ENCODE data around the gene PPT2. TPM values are rescaled to one million over a fixed set of nuclear protein-coding genes. Genes with fewer than 3 reads are reported as not detected.

Gene PPT2
- total and polyA plus RNA-seq, 2 of the 8 experiments (the other 6 are each of a cell fraction or from before 2014, with no cell fraction given): 24.1 to 39.5 TPM

GRCh38 chr6:32108094-32108627, 45.8 kb upstream of the PPT2 start:
- no peak overlapping the region for H2AFZ ChIP-seq (ENCODE audit: low read length)
- H3K27me3 ChIP-seq (replicated peaks in 1 of 4; ENCODE audit: control insufficient read depth in 3 of 4, extremely low read depth in 1 of 4, insufficient read depth in 3 of 4, low read length in 3 of 4): peaks cover 0 to 11% (median 6%) of the 10 kb centered on the region in 4 experiments; a peak in 5 of 7 replicates
- no peaks in the 10 kb centered on the region for H3K79me2 ChIP-seq (ENCODE audit: control insufficient read depth in 1 of 2, insufficient read depth in 2 of 2, low read length in 2 of 2)
- no peak overlapping the region for H2BK12ac ChIP-seq (ENCODE audit: low read depth, low read length)
- no peaks in the 10 kb centered on the region for H3K36me3 ChIP-seq (ENCODE audit: control insufficient read depth in 2 of 4, insufficient read depth in 4 of 4, low read length in 3 of 4)
- ChIA-PET POLR2A (ENCODE audit: partially characterized antibody) (interaction anchor here (1.1 to 3.1 kb wide), 8 partner anchors 8 to 87 kb away, joined by 3 to 15 read pairs (median 4); partner anchors contain the start of genes ATF6B, EGFL8 and PRRT1), CTCF (ENCODE audit: partially characterized antibody) (interaction anchor here (1.0 to 6.0 kb wide), 5 partner anchors 11 to 185 kb away, joined by 3 to 49 read pairs (median 3); no protein-coding TSS in a partner anchor)
- TF ChIP-seq MAX (IDR thresholded peaks at IDR 0.05) (no peak), CHD1 (IDR thresholded peaks at IDR 0.05; ENCODE audit: low read depth, low read length) (no peak), CHD2 (IDR thresholded peaks at IDR 0.05; ENCODE audit: low read length) (no peak), KDM5A (IDR thresholded peaks at IDR 0.05; ENCODE audit: low read length) (no peak), CREB1 (IDR thresholded peaks at IDR 0.05) (no peak), TEAD4 (IDR thresholded peaks at IDR 0.05; ENCODE audit: low read depth, low read length) (no peak), ZNF274 (IDR thresholded peaks at IDR 0.05; ENCODE audit: borderline replicate concordance, extremely low read depth, low read length) (no peak), JUND (IDR thresholded peaks at IDR 0.05; ENCODE audit: low read length) (no peak), BACH1 (IDR thresholded peaks at IDR 0.05; ENCODE audit: low read length) (no peak), TCF12 (IDR thresholded peaks at IDR 0.05; ENCODE audit: low read depth, low read length) (no peak)
- peak overlapping the region; percentile 14; the same call in 1 of the 2 replicates for H4K8ac ChIP-seq (ENCODE audit: extremely low read depth, insufficient read depth, low read length)
- no peak overlapping the region for H2AK5ac ChIP-seq (ENCODE audit: low read depth, low read length)
- no peak overlapping the region for H2BK20ac ChIP-seq (ENCODE audit: low read length)
- no peak overlapping the region for H3K18ac ChIP-seq (ENCODE audit: extremely low read depth, low read length)
- H4K91ac ChIP-seq (replicated peaks; ENCODE audit: insufficient read length, low read length): no peak overlapping the region
- 0 out of 2 replicates have a peak, but pooled peaks cover 2% of the 10 kb centered on the region for H3K23me2 ChIP-seq (ENCODE audit: low read depth, low read length)
- no peak for DNase-seq (ENCODE audit: low read depth in 1 of 2, low spot score in 2 of 2)
- H4K20me1 ChIP-seq (replicated peaks in 1 of 2; ENCODE audit: control insufficient read depth in 1 of 2, insufficient read depth in 2 of 2, low read length in 2 of 2): peaks cover 3 to 4% of the 10 kb centered on the region in 2 experiments
- H3K4me2 ChIP-seq (ENCODE audit: insufficient read depth in 1 of 2, low read depth in 2 of 2, low read length in 2 of 2): peak overlapping the region; percentile 4 to 55
- H3K9ac ChIP-seq (replicated peaks in 1 of 4; ENCODE audit: extremely low read depth in 1 of 4, low read depth in 3 of 4, low read length in 3 of 4): no peak overlapping the region
- H3K4me1 ChIP-seq (replicated peaks in 1 of 4; ENCODE audit: control insufficient read depth in 3 of 4, insufficient read depth in 4 of 4, low read length in 3 of 4): peaks cover 2 to 13% (median 7%) of the 10 kb centered on the region in 4 experiments
- no peak overlapping the region for H2BK15ac ChIP-seq (ENCODE audit: low read length)
- H2BK120ac ChIP-seq (replicated peaks; ENCODE audit: low read depth, low read length): no peak overlapping the region
- no peak overlapping the region for H2BK5ac ChIP-seq (ENCODE audit: low read depth, low read length)
- 34% methylated on average over 10 of the region's 15 CpGs; no CpG with 5 or more reads in 1 of the 2 experiments for WGBS, 2 experiments (ENCODE audit: extremely low coverage in 1 of 2, insufficient coverage in 1 of 2, insufficient read length in 1 of 2, insufficient replicate concordance in 2 of 2, low coverage in 1 of 2, low lambda C conversion rate in 2 of 2, missing lambda C conversion rate in 1 of 2)
- no peak overlapping the region for H3K4ac ChIP-seq (replicated peaks; ENCODE audit: insufficient read length, low read depth, low read length)
- FAIRE-seq: no peak
- H4K5ac ChIP-seq (ENCODE audit: insufficient read length, low read depth, low read length): no peak overlapping the region
- no peak overlapping the region for H3K27ac ChIP-seq (ENCODE audit: low read depth, low read length)
- H3K14ac ChIP-seq (ENCODE audit: insufficient read length): no peak overlapping the region
- H3K56ac ChIP-seq (replicated peaks; ENCODE audit: insufficient read length, low read depth, low read length): no peak overlapping the region
- H3K79me1 ChIP-seq (ENCODE audit: low read depth, low read length): no peaks in the 10 kb centered on the region
- H3K23ac ChIP-seq (ENCODE audit: insufficient read length): no peak overlapping the region
- H3K9me3 ChIP-seq (ENCODE audit: insufficient read depth in 2 of 2, low read depth in 1 of 2, low read length in 1 of 2): no peaks in the 10 kb centered on the region
- H3K4me3 ChIP-seq (ENCODE audit: extremely low read depth in 1 of 4, insufficient read depth in 2 of 4, low read depth in 3 of 4, low read length in 4 of 4): peak overlapping the region in 3 of 4 experiments; percentile 5 to 9 (median 9); a peak in 3 of 8 replicates

All from H1 (cell line).